T-helper 9 cell (primary cell): ENCODE measurements around the gene ALDOC.
A peak's percentile ranks its signal among the peaks of the same experiment; 100 is the strongest.
"Not testable (repeated sequence)": the region's sequence is repeated elsewhere in the genome, so short reads cannot be mapped to it uniquely, and the experiment has no call there.

ENCODE experiments used
- DNase-seq: peaks from one replicate; pipeline ENCODE4 v3.0.0-alpha.2; 2020
- total RNA-seq, 2 donors: gene quantifications; one replicate each; lab custom pipeline; 2026; lab: John Stamatoyannopoulos, UW

Gene ALDOC
- total RNA-seq = 33.3 to 40.6 reads per million in 2 donors

- DNase-seq = peak; percentile 98
These were observed at the start of gene ALDOC for GRCh38 chr17:28576758-28577465. Gene ALDOC (minus strand): TSS chr17:28576895. CDS start chr17:28575532, 1,363 bp downstream.

GRCh38 chr17:28624148-28624547, 47.5 kb upstream of the ALDOC start:
- DNase-seq = no peak

- no peak for DNase-seq
These were observed 47.0 kb upstream of the ALDOC start for GRCh38 chr17:28623696-28624095.

- DNase-seq = no peak
These were observed 45.5 kb upstream of the ALDOC start for GRCh38 chr17:28622186-28622585.

GRCh38 chr17:28620010-28620409, 43.3 kb upstream of the ALDOC start:
- no peak for DNase-seq

GRCh38 chr17:28618464-28618863, 41.8 kb upstream of the ALDOC start:
- no peak for DNase-seq

- DNase-seq = no peak
These were observed 39.6 kb upstream of the ALDOC start for GRCh38 chr17:28616281-28616680.

GRCh38 chr17:28615260-28615940, 38.7 kb upstream of the ALDOC start:
- DNase-seq = no peak

GRCh38 chr17:28613931-28614381, 37.3 kb upstream of the ALDOC start, which contains the start of gene RSKR:
Gene RSKR (minus strand): TSS chr17:28614185. CDS start chr17:28614161, 24 bp downstream.
- DNase-seq = no peak

- DNase-seq = peak; percentile 16
These were observed 36.5 kb upstream of the ALDOC start for GRCh38 chr17:28612936-28613872.

- DNase-seq = no peak
These were observed 35.8 kb upstream of the ALDOC start for GRCh38 chr17:28612531-28612930.

GRCh38 chr17:28610376-28610775, 33.7 kb upstream of the ALDOC start:
- DNase-seq = no peak

- not testable (repeated sequence) for DNase-seq
These were observed 27.3 kb upstream of the ALDOC start for GRCh38 chr17:28604031-28604430.

GRCh38 chr17:28599311-28600184, 22.9 kb upstream of the ALDOC start:
- peak; percentile 42 for DNase-seq

- DNase-seq = peak; percentile 92
These were observed 22.2 kb upstream of the ALDOC start, which contains the start of gene SPAG5 for GRCh38 chr17:28598799-28599310. Gene SPAG5 (minus strand): TSS chr17:28599025. CDS start chr17:28598946, 79 bp downstream.

GRCh38 chr17:28598389-28598788, 21.7 kb upstream of the ALDOC start:
- DNase-seq = no peak

GRCh38 chr17:28597606-28598383, 21.1 kb upstream of the ALDOC start:
- DNase-seq = no peak

GRCh38 chr17:28592260-28592659, 15.6 kb upstream of the ALDOC start:
- DNase-seq = no peak

- no peak for DNase-seq
These were observed 9.2 kb upstream of the ALDOC start for GRCh38 chr17:28585851-28586250.

GRCh38 chr17:28584434-28584833, 7.7 kb upstream of the ALDOC start:
- DNase-seq = no peak

- DNase-seq = no peak
These were observed 5.8 kb upstream of the ALDOC start for GRCh38 chr17:28582513-28582912.
